Renal cortical epithelial cell (primary cell): ENCODE results near the gene SMYD4. TPM values are rescaled to one million over a fixed set of nuclear protein-coding genes. Genes with fewer than 3 reads are reported as not detected.
"Not testable (repeated sequence)": the region's sequence is repeated elsewhere in the genome, so short reads cannot be mapped to it uniquely, and the experiment has no call there.

Source experiments
- DNase-seq: peaks from one replicate; pipeline ENCODE4 v3.0.0-alpha.2; 2011; ENCODE audit warnings: low read depth
- total RNA-seq: library from RNA; depleted of rRNA; stranded (reverse); fragments of >200 nt; gene quantifications from 2 replicates; pipeline ENCODE4 v1.2.3, GENCODE V29; 2014

The SMYD4 gene
- 10.1 and 12.1 TPM in 2 replicates for total RNA-seq

- DNase-seq: peak; percentile 64
Measured at GRCh38 chr17:1829592-1830257, at the start of gene SMYD4, which contains the start of gene RPA1. Gene SMYD4, minus strand, starts transcription at chr17:1829902. Its CDS starts 1,908 bp downstream, at chr17:1827994. Gene RPA1, plus strand, starts transcription at chr17:1830005. Its CDS starts 89 bp downstream, at chr17:1830094.

- DNase-seq: no peak
Measured at GRCh38 chr17:1878419-1879121, 48.9 kb upstream of the SMYD4 start.

- DNase-seq: no peak
Measured at GRCh38 chr17:1875597-1875996, 45.9 kb upstream of the SMYD4 start.

GRCh38 chr17:1873418-1873817, 43.7 kb upstream of the SMYD4 start:
- no peak for DNase-seq

- no peak for DNase-seq
Measured at GRCh38 chr17:1872976-1873375, 43.3 kb upstream of the SMYD4 start.

GRCh38 chr17:1872254-1872653, 42.6 kb upstream of the SMYD4 start:
- no peak for DNase-seq

- DNase-seq: no peak
Measured at GRCh38 chr17:1871756-1872155, 42.1 kb upstream of the SMYD4 start.

GRCh38 chr17:1870592-1870991, 40.9 kb upstream of the SMYD4 start:
- no peak for DNase-seq

- no peak for DNase-seq
Measured at GRCh38 chr17:1868090-1868489, 38.4 kb upstream of the SMYD4 start.

GRCh38 chr17:1867307-1867706, 37.6 kb upstream of the SMYD4 start:
- no peak for DNase-seq

- DNase-seq: peak; percentile 19
Measured at GRCh38 chr17:1865252-1866037, 35.7 kb upstream of the SMYD4 start.

GRCh38 chr17:1861391-1862010, 31.8 kb upstream of the SMYD4 start:
- DNase-seq: no peak

GRCh38 chr17:1860978-1861377, 31.3 kb upstream of the SMYD4 start:
- no peak for DNase-seq

- not testable (repeated sequence) for DNase-seq
Measured at GRCh38 chr17:1856462-1856861, 26.8 kb upstream of the SMYD4 start.

- no peak for DNase-seq
Measured at GRCh38 chr17:1853698-1854097, 24.0 kb upstream of the SMYD4 start.

GRCh38 chr17:1852327-1852726, 22.6 kb upstream of the SMYD4 start:
- DNase-seq: no peak

- no peak for DNase-seq
Measured at GRCh38 chr17:1847191-1847590, 17.5 kb upstream of the SMYD4 start.

- no peak for DNase-seq
Measured at GRCh38 chr17:1843947-1844346, 14.2 kb upstream of the SMYD4 start.

GRCh38 chr17:1839516-1839915, 9.8 kb upstream of the SMYD4 start:
- no peak for DNase-seq

- DNase-seq: no peak
Measured at GRCh38 chr17:1834380-1835149, 4.9 kb upstream of the SMYD4 start.

GRCh38 chr17:1830288-1830687, 586 bp upstream of the SMYD4 start:
- DNase-seq: peak; percentile 31
